ENCODE results near the gene ATXN10. TPM values are rescaled to one million over a fixed set of nuclear protein-coding genes. Genes with fewer than 3 reads are reported as not detected.

ATXN10 gene
- total RNA-seq, 1 experiment from 2014 or later = 303 TPM

GRCh38 chr22:45787759-45788158 is 116.1 kb downstream of the ATXN10 start:
- no peak for TF ChIP-seq EZH2 (IDR thresholded peaks at IDR 0.05; ENCODE audit: low read depth)
- no peak for TF ChIP-seq CTCF (conservative IDR thresholded peaks at IDR 0.05)
- intact Hi-C loops (cut with micrococcal nuclease; ENCODE audit: unreplicated experiment) = no loop called here
- ChIA-PET CTCF (no interaction called here), POLR2A (ENCODE audit: unreplicated experiment) (no interaction called here)
- Histone ChIP-seq H3K27ac (no peak overlapping the region), H3K79me2 (ENCODE audit: low read depth) (peaks cover 65% of the 10 kb centered on the region), H3K27me3 (ENCODE audit: insufficient read depth, low read depth) (no peaks in the 10 kb centered on the region), H3K4me2 (no peak overlapping the region), H4K20me1 (ENCODE audit: insufficient read depth) (0 out of 2 replicates have a peak, but pooled peaks cover 4% of the 10 kb centered on the region), H2AFZ (no peak overlapping the region), H3K9me2 (ENCODE audit: insufficient read depth) (no peaks in the 10 kb centered on the region), H3K9me3 (ENCODE audit: insufficient read depth, low read depth) (no peaks in the 10 kb centered on the region), H3K36me3 (ENCODE audit: low read depth) (peaks cover 11% of the 10 kb centered on the region; the same call in 1 of the 2 replicates), H3F3A (ENCODE audit: insufficient read depth, low read depth) (peaks cover 33% of the 10 kb centered on the region), H3K4me1 (replicated peaks; ENCODE audit: insufficient read depth) (peaks cover 31% of the 10 kb centered on the region), H3K4me3 (no peak overlapping the region)
- BruUV-seq (replicated peaks) = no TSS peak
- no peak for DNase-seq

GRCh38 chr22:45788522-45788921 is 116.9 kb downstream of the ATXN10 start:
- no peak for TF ChIP-seq CTCF (conservative IDR thresholded peaks at IDR 0.05)
- no peak for TF ChIP-seq EZH2 (IDR thresholded peaks at IDR 0.05; ENCODE audit: low read depth)
- H3K36me3 ChIP-seq (ENCODE audit: low read depth) = peaks cover 18% of the 10 kb centered on the region; the same call in 1 of the 2 replicates
- H3K9me3 ChIP-seq (ENCODE audit: insufficient read depth, low read depth) = peaks cover 4% of the 10 kb centered on the region
- 0 out of 2 replicates have a peak, but pooled peaks cover 4% of the 10 kb centered on the region for H4K20me1 ChIP-seq (ENCODE audit: insufficient read depth)
- ChIA-PET POLR2A (ENCODE audit: unreplicated experiment) (no interaction called here), CTCF (no interaction called here)
- no TSS peak for BruUV-seq (replicated peaks)
- no peak overlapping the region for H2AFZ ChIP-seq
- DNase-seq = no peak
- peaks cover 29% of the 10 kb centered on the region for H3K4me1 ChIP-seq (replicated peaks; ENCODE audit: insufficient read depth)
- H3K4me2 ChIP-seq = no peak overlapping the region
- intact Hi-C loops (cut with micrococcal nuclease; ENCODE audit: unreplicated experiment) = no loop called here
- H3K4me3 ChIP-seq = no peak overlapping the region
- H3K9me2 ChIP-seq (ENCODE audit: insufficient read depth) = no peaks in the 10 kb centered on the region
- no peak overlapping the region for H3K27ac ChIP-seq
- peaks cover 57% of the 10 kb centered on the region for H3K79me2 ChIP-seq (ENCODE audit: low read depth)
- H3K27me3 ChIP-seq (ENCODE audit: insufficient read depth, low read depth) = no peaks in the 10 kb centered on the region
- peaks cover 32% of the 10 kb centered on the region for H3F3A ChIP-seq (ENCODE audit: insufficient read depth, low read depth)

- intact Hi-C loops (cut with micrococcal nuclease; ENCODE audit: unreplicated experiment) = no loop called here
- Histone ChIP-seq H3K9me3 (ENCODE audit: insufficient read depth, low read depth) (peaks cover 19% of the 10 kb centered on the region), H3K4me1 (replicated peaks; ENCODE audit: insufficient read depth) (peaks cover 10% of the 10 kb centered on the region), H4K20me1 (ENCODE audit: insufficient read depth) (no peaks in the 10 kb centered on the region), H3K27me3 (ENCODE audit: insufficient read depth, low read depth) (no peaks in the 10 kb centered on the region), H3F3A (ENCODE audit: insufficient read depth, low read depth) (peaks cover 24% of the 10 kb centered on the region), H3K4me2 (no peak overlapping the region), H3K36me3 (ENCODE audit: low read depth) (peaks cover 30% of the 10 kb centered on the region), H3K79me2 (ENCODE audit: low read depth) (peaks cover 45% of the 10 kb centered on the region), H3K27ac (no peak overlapping the region), H3K9me2 (ENCODE audit: insufficient read depth) (no peaks in the 10 kb centered on the region), H2AFZ (no peak overlapping the region), H3K4me3 (no peak overlapping the region)
- POLR2A ChIA-PET (ENCODE audit: unreplicated experiment) = interaction anchor here (0.5 kb wide), 1 partner anchor 187 kb away, joined by 7 read pairs; no protein-coding TSS in a partner anchor
- CTCF ChIA-PET = no interaction called here
- BruUV-seq (replicated peaks) = no TSS peak
- no peak for DNase-seq
- TF ChIP-seq CTCF (conservative IDR thresholded peaks at IDR 0.05) = no peak
- TF ChIP-seq EZH2 (IDR thresholded peaks at IDR 0.05; ENCODE audit: low read depth) = no peak
Observed at GRCh38 chr22:45790401-45790800, 118.8 kb downstream of the ATXN10 start.

All from PC-9 (cell line).